ENCODE measurements around the gene GAST. TPM values are rescaled to one million over a fixed set of nuclear protein-coding genes. Genes with fewer than 3 reads are reported as not detected.
"Not testable (repeated sequence)": the region's sequence is repeated elsewhere in the genome, so short reads cannot be mapped to it uniquely, and the experiment has no call there.

Gene GAST
- total and polyA plus RNA-seq, 5 donors, result not detected

- not testable (repeated sequence) for H3K27ac ChIP-seq (ENCODE audit: low read length)
Observed at GRCh38 chr17:41675157-41676057, 36.7 kb upstream of the GAST start.

GRCh38 chr17:41676058-41676419 lies 36.1 kb upstream of the GAST start:
- Histone ChIP-seq H3K27me3 (ENCODE audit: control insufficient read depth, insufficient read depth) (no peaks in the 10 kb centered on the region), H3K9me3 (ENCODE audit: control insufficient read depth, low read length) (no peaks in the 10 kb centered on the region), H3K27ac (ENCODE audit: low read length) (no peak overlapping the region), H3K4me1 (ENCODE audit: control insufficient read depth, insufficient read depth, low read length) (no peaks in the 10 kb centered on the region), H3K4me3 (ENCODE audit: low read length) (no peak overlapping the region)
- no peak for ATAC-seq
- no peak for DNase-seq
- intact Hi-C loops (cut with DNase I), result no loop called here
- 86% methylated on average over 3 of the region's 3 CpGs for WGBS

More at GRCh38 chr17:41675157-41676057, 36.7 kb upstream of the GAST start:
- H3K27me3 ChIP-seq (ENCODE audit: control insufficient read depth, insufficient read depth); ATAC-seq; H3K4me1 ChIP-seq (ENCODE audit: control insufficient read depth, insufficient read depth, low read length); DNase-seq; H3K4me3 ChIP-seq (ENCODE audit: low read length); intact Hi-C loops (cut with DNase I); H3K9me3 ChIP-seq (ENCODE audit: control insufficient read depth, low read length): not testable (repeated sequence)
- 81% methylated on average over 7 of the region's 7 CpGs for WGBS

- WGBS, result 86% methylated on average over 2 of the region's 2 CpGs
- H3K4me3 ChIP-seq (ENCODE audit: low read length), result peak overlapping the region; percentile 53
- H3K27me3 ChIP-seq (ENCODE audit: control insufficient read depth, insufficient read depth), result no peaks in the 10 kb centered on the region
- no peaks in the 10 kb centered on the region for H3K9me3 ChIP-seq (ENCODE audit: control insufficient read depth, low read length)
- peak in 1 of 2 donors; percentile 64 for ATAC-seq
- no peak for DNase-seq
- H3K4me1 ChIP-seq (ENCODE audit: control insufficient read depth, insufficient read depth, low read length), result no peaks in the 10 kb centered on the region
- intact Hi-C loops (cut with DNase I), result no loop called here
- peak overlapping the region; percentile 96 for H3K27ac ChIP-seq (ENCODE audit: low read length)
Observed at GRCh38 chr17:41678411-41678906, 33.7 kb upstream of the GAST start.

- H3K27ac ChIP-seq (ENCODE audit: low read length), result peak overlapping the region; percentile 96
- WGBS, result 38% methylated on average over 6 of the region's 6 CpGs
- intact Hi-C loops (cut with DNase I), result no loop called here
- H3K4me3 ChIP-seq (ENCODE audit: low read length), result peak overlapping the region; percentile 53
- ATAC-seq, result peak; percentile 65 to 88
- H3K27me3 ChIP-seq (ENCODE audit: control insufficient read depth, insufficient read depth), result no peaks in the 10 kb centered on the region
- no peak for DNase-seq
- H3K9me3 ChIP-seq (ENCODE audit: control insufficient read depth, low read length), result no peaks in the 10 kb centered on the region
- H3K4me1 ChIP-seq (ENCODE audit: control insufficient read depth, insufficient read depth, low read length), result no peaks in the 10 kb centered on the region
Observed at GRCh38 chr17:41678907-41679739, 33.0 kb upstream of the GAST start.

GRCh38 chr17:41679740-41680425 lies 32.2 kb upstream of the GAST start:
- DNase-seq, result no peak
- no peak for ATAC-seq
- H3K4me3 ChIP-seq (ENCODE audit: low read length), result no peak overlapping the region
- no peaks in the 10 kb centered on the region for H3K4me1 ChIP-seq (ENCODE audit: control insufficient read depth, insufficient read depth, low read length)
- intact Hi-C loops (cut with DNase I), result no loop called here
- no peaks in the 10 kb centered on the region for H3K27me3 ChIP-seq (ENCODE audit: control insufficient read depth, insufficient read depth)
- no peaks in the 10 kb centered on the region for H3K9me3 ChIP-seq (ENCODE audit: control insufficient read depth, low read length)
- 60% methylated on average over 5 of the region's 5 CpGs for WGBS
- H3K27ac ChIP-seq (ENCODE audit: low read length), result no peak overlapping the region

- Histone ChIP-seq H3K9me3 (ENCODE audit: control insufficient read depth, low read length) (no peaks in the 10 kb centered on the region), H3K4me1 (ENCODE audit: control insufficient read depth, insufficient read depth, low read length) (no peaks in the 10 kb centered on the region), H3K27me3 (ENCODE audit: control insufficient read depth, insufficient read depth) (no peaks in the 10 kb centered on the region), H3K27ac (ENCODE audit: low read length) (no peak overlapping the region), H3K4me3 (ENCODE audit: low read length) (no peak overlapping the region)
- ATAC-seq (no peak), DNase-seq (no peak)
- intact Hi-C loops (cut with DNase I), result no loop called here
- WGBS, result 78% methylated on average over 10 of the region's 10 CpGs
Observed at GRCh38 chr17:41680426-41681040, 31.6 kb upstream of the GAST start.

GRCh38 chr17:41681776-41682175 lies 30.4 kb upstream of the GAST start:
- 86% methylated on average over 3 of the region's 3 CpGs for WGBS

GRCh38 chr17:41682631-41683030 lies 29.5 kb upstream of the GAST start:
- intact Hi-C loops (cut with DNase I), result no loop called here
- Histone ChIP-seq H3K27me3 (ENCODE audit: control insufficient read depth, insufficient read depth) (no peaks in the 10 kb centered on the region), H3K9me3 (ENCODE audit: control insufficient read depth, low read length) (no peaks in the 10 kb centered on the region), H3K4me3 (ENCODE audit: low read length) (no peak overlapping the region), H3K27ac (ENCODE audit: low read length) (no peak overlapping the region), H3K4me1 (ENCODE audit: control insufficient read depth, insufficient read depth, low read length) (no peaks in the 10 kb centered on the region)
- WGBS, result 77% methylated on average over 5 of the region's 5 CpGs
- DNase-seq (no peak), ATAC-seq (no peak)

More at GRCh38 chr17:41681776-41682175, 30.4 kb upstream of the GAST start:
- Histone ChIP-seq H3K4me3 (ENCODE audit: low read length) (no peak overlapping the region), H3K9me3 (ENCODE audit: control insufficient read depth, low read length) (no peaks in the 10 kb centered on the region), H3K27me3 (ENCODE audit: control insufficient read depth, insufficient read depth) (no peaks in the 10 kb centered on the region), H3K4me1 (ENCODE audit: control insufficient read depth, insufficient read depth, low read length) (no peaks in the 10 kb centered on the region), H3K27ac (ENCODE audit: low read length) (no peak overlapping the region)
- no peak for DNase-seq
- intact Hi-C loops (cut with DNase I), result no loop called here
- ATAC-seq, result no peak

GRCh38 chr17:41683441-41684007 lies 28.6 kb upstream of the GAST start:
- intact Hi-C loops (cut with DNase I), result no loop called here
- Histone ChIP-seq H3K4me1 (ENCODE audit: control insufficient read depth, insufficient read depth, low read length) (no peaks in the 10 kb centered on the region), H3K27ac (ENCODE audit: low read length) (no peak overlapping the region), H3K4me3 (ENCODE audit: low read length) (no peak overlapping the region), H3K27me3 (ENCODE audit: control insufficient read depth, insufficient read depth) (no peaks in the 10 kb centered on the region), H3K9me3 (ENCODE audit: control insufficient read depth, low read length) (no peaks in the 10 kb centered on the region)
- DNase-seq (no peak), ATAC-seq (no peak)
- WGBS, result 61% methylated on average over 8 of the region's 8 CpGs

- Histone ChIP-seq H3K27ac (ENCODE audit: low read length) (no peak overlapping the region), H3K27me3 (ENCODE audit: control insufficient read depth, insufficient read depth) (no peaks in the 10 kb centered on the region), H3K9me3 (ENCODE audit: control insufficient read depth, low read length) (no peaks in the 10 kb centered on the region), H3K4me3 (ENCODE audit: low read length) (no peak overlapping the region), H3K4me1 (ENCODE audit: control insufficient read depth, insufficient read depth, low read length) (no peaks in the 10 kb centered on the region)
- intact Hi-C loops (cut with DNase I), result no loop called here
- DNase-seq (no peak), ATAC-seq (no peak)
- 57% methylated on average over 4 of the region's 4 CpGs for WGBS
Observed at GRCh38 chr17:41684035-41684434, 28.1 kb upstream of the GAST start.
